ENCODE data around the gene VWA3A.
"Not testable (repeated sequence)": the region's sequence is repeated elsewhere in the genome, so short reads cannot be mapped to it uniquely, and the experiment has no call there.

VWA3A gene

DNA sequence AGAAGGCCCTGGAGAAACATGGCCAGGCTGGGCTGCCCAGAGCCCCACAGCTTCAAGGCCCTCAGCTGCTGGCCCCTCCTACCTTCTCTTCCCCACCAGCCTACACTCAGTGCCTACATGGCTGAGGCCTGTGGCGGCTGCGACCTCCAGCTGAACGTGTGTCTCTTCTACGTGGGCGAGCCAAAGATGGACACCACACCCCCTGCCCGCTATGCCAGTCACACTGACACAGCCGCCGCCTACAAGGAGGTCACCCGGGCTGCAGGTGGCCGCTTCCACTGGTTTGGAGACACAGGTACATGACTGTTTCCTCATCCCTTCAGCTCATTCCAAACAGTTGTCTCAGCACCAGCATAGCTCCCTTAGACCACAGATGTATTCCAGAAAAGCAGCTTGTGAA is 40.5 kb downstream of the VWA3A start:
- no peak for DNase-seq (ENCODE audit: low read depth)

DNA sequence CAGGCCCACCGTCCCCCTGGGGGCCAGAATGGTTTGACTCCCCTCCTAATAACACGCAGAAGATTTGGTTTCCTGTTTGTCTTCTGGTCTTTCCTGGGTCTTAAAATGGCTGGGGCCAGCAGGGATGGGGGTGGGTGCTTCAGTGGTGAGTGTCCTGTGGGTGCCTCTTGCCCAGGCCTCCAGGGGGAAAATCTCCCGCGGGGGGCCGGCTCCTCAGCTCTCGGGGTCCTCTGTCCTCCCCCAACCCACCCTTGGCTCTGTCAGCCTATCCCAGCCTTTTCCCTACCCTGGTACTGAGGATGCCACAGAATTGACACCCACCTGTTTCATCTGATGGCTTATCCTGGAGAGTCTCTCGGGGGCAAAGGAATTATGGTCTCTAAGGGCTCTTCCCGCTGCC is 46.1 kb downstream of the VWA3A start:
- no peak for DNase-seq (ENCODE audit: low read depth)

DNA sequence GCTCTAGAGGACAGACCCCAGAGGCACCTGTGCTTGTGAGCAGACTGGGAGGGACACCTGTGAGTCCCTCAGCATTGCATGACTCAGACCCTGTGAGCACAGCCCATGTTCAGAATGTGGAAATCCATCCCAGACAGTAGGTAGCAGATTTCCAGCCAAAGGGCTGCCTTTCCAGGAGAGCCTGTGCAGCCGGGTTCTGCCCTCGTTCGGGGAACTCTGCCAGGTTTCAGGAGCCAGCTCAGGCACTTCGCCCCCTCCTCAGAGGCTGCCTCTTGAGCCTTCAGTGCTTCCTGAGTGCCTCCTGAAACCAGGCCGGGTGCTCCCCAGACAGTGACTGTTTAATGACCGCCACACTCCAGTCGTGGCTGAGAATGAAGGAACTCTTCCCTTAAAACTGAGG is 46.7 kb downstream of the VWA3A start:
- no peak for DNase-seq (ENCODE audit: low read depth)

DNA sequence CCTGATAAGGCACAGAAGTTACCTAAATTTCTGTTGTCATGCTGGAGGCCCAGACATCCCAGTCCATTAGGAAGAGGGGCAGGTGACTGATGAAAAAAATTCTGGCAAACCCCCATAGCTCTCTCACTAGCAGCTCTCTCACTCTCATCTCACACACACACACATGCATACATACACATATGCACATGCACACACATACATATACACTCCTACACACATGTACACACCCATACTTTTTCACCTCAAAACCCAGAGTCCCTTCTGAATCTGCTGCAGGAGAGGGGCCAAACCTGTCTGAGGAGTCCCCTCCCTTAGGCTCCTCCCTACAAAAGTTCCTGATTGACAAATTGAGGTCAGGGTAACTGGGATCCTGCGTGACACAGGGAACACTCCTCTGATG is 47.4 kb downstream of the VWA3A start:
- no peak for DNase-seq (ENCODE audit: low read depth)

DNA sequence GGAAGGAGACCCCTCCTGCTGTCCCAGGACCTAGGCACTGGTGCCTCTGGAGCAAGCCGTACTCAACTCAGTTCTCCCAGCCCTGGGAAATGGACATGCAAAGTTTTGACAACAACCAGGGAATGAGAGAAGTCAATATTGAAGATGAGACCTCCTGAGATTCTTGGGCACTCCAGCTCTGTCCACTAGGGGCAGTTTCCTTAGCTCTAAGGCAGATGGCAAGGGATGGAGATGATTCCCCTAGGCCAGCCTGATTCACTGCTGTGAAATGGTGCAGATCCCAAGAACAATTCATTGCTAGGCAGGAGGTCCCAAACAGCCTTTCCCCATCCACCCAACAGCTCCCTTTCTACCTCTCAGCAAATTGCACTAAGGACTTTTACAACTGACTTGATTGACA is 49.4 kb downstream of the VWA3A start:
- DNase-seq (ENCODE audit: low read depth): no peak

- DNase-seq (ENCODE audit: low read depth): no peak
Measured at GRCh38 chr16:22144520-22144919, 52.2 kb downstream of the VWA3A start.

DNA sequence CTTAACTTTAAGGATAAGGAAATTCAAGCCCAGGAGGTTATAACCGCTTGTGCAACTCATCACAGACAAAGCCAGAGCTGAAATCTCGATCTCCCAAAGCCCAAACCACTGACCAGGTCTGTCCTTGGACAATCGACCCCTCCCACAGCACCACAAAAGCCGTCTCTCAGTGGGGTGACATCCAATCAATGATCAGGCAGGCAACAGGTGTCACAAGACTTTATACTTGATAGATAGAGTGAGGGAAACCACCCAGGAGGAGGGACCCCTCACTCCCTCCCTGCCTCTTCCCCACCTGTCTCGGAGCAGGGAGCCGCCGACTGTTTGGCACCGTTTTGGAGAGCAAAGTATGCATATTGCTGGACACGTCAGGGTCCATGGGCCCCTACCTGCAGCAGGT is 55.5 kb downstream of the VWA3A start:
- no peak for DNase-seq (ENCODE audit: low read depth)

DNA sequence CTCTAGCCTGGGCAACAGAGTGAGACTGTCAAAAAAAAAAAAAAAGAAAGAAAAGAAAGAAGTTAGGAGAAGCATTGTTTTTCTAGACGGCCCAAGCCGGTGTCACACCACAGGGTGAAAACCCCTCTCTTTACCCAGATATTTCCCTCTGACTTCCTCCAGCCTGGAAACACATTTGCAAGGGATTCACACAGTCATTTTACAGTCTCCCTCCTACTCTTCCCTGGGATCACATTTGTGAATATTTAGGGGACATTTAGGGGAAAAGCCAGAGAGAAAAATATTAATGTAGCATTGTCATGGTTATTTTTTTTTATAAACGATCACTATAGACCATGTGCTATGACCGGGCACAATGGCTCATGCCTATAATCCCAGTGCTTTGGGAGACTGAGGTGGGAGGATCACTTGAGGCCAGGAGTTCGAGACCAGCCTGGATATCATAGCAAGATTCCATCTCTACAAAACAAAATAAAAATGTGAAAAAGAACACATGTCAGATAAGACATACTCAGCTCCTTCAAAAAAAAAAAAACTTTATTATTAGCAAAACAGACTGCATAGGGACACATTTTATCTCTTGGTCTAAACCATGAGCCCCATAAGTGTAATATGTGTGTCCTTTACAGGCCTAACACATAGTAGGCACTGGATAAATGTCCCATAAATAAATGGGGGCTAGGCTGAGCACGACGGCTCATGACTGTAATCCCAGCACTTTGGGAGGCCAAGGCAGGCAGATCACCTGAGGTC is 59.1 kb downstream of the VWA3A start:
- DNase-seq (ENCODE audit: low read depth): no peak

DNA sequence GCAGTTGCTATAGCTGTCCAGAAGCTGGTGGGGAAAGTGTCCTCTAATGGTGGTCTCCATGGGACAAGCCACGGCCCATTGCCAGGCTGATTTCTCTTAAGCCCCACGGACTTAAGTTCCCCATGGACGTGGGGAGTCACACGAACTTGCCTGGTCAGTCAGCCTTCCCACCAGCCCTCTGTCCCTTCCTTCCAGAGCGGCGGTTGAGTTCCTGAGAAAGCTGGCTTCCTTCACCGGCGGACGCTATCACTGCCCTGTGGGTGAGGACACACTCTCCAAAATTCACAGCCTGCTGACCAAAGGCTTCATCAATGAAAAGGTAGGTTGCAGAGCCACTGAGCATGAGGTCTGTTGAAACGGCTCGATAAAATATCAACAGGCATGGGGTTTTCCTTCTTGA is 60.0 kb downstream of the VWA3A start:
- no peak for DNase-seq (ENCODE audit: low read depth)

GRCh38 chr16:22153078-22153477 is 60.7 kb downstream of the VWA3A start:
- DNase-seq (ENCODE audit: low read depth): not testable (repeated sequence)

DNA sequence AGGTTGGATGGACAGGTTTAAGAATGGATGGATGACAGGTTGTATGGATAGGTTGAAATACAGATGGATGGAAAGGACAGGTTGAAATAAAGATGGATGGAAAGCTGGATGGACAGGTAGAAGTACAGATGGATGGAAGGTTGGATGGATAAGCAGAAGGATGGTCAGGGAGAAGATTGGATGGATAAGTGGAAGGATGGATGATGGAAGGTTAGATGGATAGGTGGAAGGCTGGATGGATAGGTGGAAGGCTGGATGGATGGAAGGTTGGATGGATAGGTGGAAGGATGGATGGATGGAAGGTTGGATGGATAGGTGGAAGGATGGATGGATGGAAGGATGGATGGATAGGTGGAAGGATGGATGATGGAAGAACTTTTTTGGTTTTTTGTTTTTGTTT is 69.1 kb downstream of the VWA3A start:
- DNase-seq (ENCODE audit: low read depth): no peak

GRCh38 chr16:22161999-22162655 is 69.8 kb downstream of the VWA3A start, which contains the start of gene SDR42E2:
Gene SDR42E2 (plus strand): TSS chr16:22162506. CDS start chr16:22165583, 3,077 bp downstream.
- no peak for DNase-seq (ENCODE audit: low read depth)

DNA sequence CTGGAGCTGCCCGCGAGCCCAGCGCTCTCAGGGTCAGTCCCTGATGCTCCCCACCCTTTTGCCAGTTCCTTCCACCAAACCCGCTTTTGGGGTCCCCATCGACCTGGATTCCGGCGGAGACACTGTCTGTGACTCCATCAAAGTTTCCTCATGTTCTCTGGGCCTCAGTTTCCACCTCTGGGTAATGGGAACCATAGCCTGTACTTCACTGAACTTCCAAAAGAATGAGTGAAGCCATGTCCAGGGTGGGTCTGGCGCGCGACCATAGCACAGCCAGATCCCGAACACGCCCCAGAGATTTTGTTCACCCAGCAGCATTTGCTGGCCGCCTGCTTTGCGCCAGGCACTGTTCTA is 70.3 kb downstream of the VWA3A start:
- no peak for DNase-seq (ENCODE audit: low read depth)

GRCh38 chr16:22163806-22164205 is 71.5 kb downstream of the VWA3A start:
- no peak for DNase-seq (ENCODE audit: low read depth)

- no peak for DNase-seq (ENCODE audit: low read depth)
Measured at GRCh38 chr16:22164482-22164881, 72.1 kb downstream of the VWA3A start.

GRCh38 chr16:22165508-22166285 is 73.4 kb downstream of the VWA3A start:
- no peak for DNase-seq (ENCODE audit: low read depth)

- no peak for DNase-seq (ENCODE audit: low read depth)
Measured at GRCh38 chr16:22171953-22172352, 79.6 kb downstream of the VWA3A start.

DNA sequence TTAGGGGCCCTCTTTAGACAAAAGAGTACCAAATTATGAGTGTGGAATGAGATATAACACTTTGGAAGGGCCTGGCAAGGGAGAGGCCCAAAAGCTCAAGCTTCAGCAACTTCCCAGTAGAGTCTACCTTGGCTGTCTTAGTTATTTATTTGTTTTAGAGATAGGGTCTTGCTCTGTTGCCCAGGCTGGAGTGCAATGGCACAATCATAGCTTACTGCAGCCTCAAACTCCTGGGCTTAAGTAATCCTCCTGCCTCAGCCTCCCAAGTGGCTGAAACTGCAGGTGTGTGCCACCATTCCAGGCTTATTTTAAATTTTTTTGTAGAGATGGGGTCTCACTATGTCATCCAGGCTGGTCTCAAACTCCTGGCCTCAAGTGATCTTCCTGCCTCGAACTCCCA is 80.3 kb downstream of the VWA3A start:
- DNase-seq (ENCODE audit: low read depth): not testable (repeated sequence)

DNA sequence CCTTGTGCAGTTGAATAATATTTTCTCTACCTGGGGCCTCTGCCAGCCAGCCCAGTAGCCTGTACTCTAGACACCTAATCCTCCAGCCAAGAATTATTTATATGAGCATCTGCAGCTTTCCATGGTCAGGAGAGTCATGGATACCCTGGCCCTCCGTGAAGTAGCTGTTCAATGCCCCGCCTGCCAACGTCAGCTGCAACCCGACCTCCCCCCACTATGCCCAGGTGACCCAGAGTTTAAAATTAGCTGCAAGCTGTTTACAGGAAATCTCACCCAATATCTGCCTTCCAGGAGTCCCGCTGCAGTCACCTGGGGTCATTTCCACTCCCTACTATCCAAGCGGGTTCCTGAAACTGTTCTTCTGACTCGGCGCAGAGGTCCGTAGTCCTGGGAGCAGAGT is 82.3 kb downstream of the VWA3A start:
- DNase-seq (ENCODE audit: low read depth): no peak

- DNase-seq (ENCODE audit: low read depth): no peak
Measured at GRCh38 chr16:22177968-22178930, 85.9 kb downstream of the VWA3A start.

DNA sequence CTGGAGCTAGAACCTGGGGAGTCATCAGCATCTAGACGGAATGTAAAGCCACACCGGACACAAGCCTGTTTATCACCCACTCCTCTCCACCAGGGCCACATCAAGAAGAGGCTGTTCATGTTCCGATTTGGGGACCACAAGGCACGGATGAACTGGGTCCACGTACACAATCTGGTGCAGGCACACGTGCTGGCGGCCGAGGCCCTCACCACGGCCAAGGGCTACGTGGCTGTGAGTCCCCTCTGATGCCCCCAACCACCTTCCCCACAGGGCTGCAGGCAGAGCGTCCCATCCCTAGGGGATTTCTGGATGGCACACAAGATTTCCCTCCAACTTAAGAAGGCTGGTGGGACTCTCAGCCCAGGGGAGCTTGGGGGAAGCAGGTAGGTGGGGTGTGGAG is 89.1 kb downstream of the VWA3A start:
- DNase-seq (ENCODE audit: low read depth): no peak

DNA sequence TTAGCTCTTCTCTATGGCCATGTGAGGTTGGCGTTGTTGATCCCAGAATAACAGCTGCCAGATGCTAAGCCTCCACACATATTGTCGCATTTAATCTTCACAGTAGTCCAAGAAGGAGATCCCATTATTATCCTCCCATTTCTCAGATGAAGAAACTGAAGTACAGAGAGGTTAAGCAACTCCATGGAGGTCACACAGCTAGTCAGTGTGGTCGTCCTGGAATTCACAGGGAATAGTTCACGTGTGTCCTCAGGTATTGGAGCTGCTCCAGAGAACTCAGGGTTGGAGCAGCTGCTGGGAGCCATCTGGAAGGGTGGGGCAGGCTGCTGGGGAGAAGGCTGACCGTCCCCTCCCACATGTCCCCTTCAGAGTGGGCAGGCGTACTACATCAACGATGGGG is 89.5 kb downstream of the VWA3A start:
- no peak for DNase-seq (ENCODE audit: low read depth)
